Measurements from ENCODE around the gene PI4KA. TPM values are rescaled to one million over a fixed set of nuclear protein-coding genes. Genes with fewer than 3 reads are reported as not detected.

Gene PI4KA
- total RNA-seq, 1 experiment from 2014 or later = 71.6 TPM

- intact Hi-C loops (cut with micrococcal nuclease; ENCODE audit: unreplicated experiment) = no loop called here
- ChIA-PET POLR2A (ENCODE audit: low non-redundant PET) (no interaction called here), CTCF (no interaction called here)
- no TSS peak for BruUV-seq (replicated peaks)
- Histone ChIP-seq H3K9me3 (ENCODE audit: low read depth, low read length, poor library complexity, severe bottlenecking) (no peaks in the 10 kb centered on the region), H3K27ac (ENCODE audit: low read depth, low read length, poor library complexity, severe bottlenecking) (no peak overlapping the region), H3K4me3 (ENCODE audit: low read depth, low read length, poor library complexity, severe bottlenecking) (no peak overlapping the region), H3K27me3 (replicated peaks; ENCODE audit: insufficient read depth, low read depth, low read length, poor library complexity) (no peaks in the 10 kb centered on the region), H3K4me1 (ENCODE audit: insufficient read depth, low read length, poor library complexity, severe bottlenecking) (no peaks in the 10 kb centered on the region), H3K36me3 (ENCODE audit: insufficient read depth, low read length, poor library complexity, severe bottlenecking) (peaks cover 7% of the 10 kb centered on the region)
- no peak for TF ChIP-seq EZH2 (IDR thresholded peaks at IDR 0.05; ENCODE audit: borderline replicate concordance, low read depth, low read length, poor library complexity, severe bottlenecking)
- no peak for TF ChIP-seq CTCF (conservative IDR thresholded peaks at IDR 0.05; ENCODE audit: low read depth, low read length)
- no peak for DNase-seq (ENCODE audit: low spot score)
These were observed 7.3 kb upstream of the PI4KA start for GRCh38 chr22:20865875-20866445.

- intact Hi-C loops (cut with micrococcal nuclease; ENCODE audit: unreplicated experiment) = no loop called here
- H3K4me3 ChIP-seq (ENCODE audit: low read depth, low read length, poor library complexity, severe bottlenecking) = no peak overlapping the region
- no peaks in the 10 kb centered on the region for H3K4me1 ChIP-seq (ENCODE audit: insufficient read depth, low read length, poor library complexity, severe bottlenecking)
- CTCF ChIA-PET = interaction anchor here (0.6 kb wide), 1 partner anchor 944 kb away, joined by 5 read pairs; no protein-coding TSS in a partner anchor
- peaks cover under 1% of the 10 kb centered on the region for H3K36me3 ChIP-seq (ENCODE audit: insufficient read depth, low read length, poor library complexity, severe bottlenecking)
- H3K9me3 ChIP-seq (ENCODE audit: low read depth, low read length, poor library complexity, severe bottlenecking) = no peaks in the 10 kb centered on the region
- H3K27me3 ChIP-seq (replicated peaks; ENCODE audit: insufficient read depth, low read depth, low read length, poor library complexity) = no peaks in the 10 kb centered on the region
- BruUV-seq (replicated peaks) = no TSS peak
- H3K27ac ChIP-seq (ENCODE audit: low read depth, low read length, poor library complexity, severe bottlenecking) = no peak overlapping the region
- POLR2A ChIA-PET (ENCODE audit: low non-redundant PET) = no interaction called here
- TF ChIP-seq EZH2 (IDR thresholded peaks at IDR 0.05; ENCODE audit: borderline replicate concordance, low read depth, low read length, poor library complexity, severe bottlenecking) = no peak
- TF ChIP-seq CTCF (conservative IDR thresholded peaks at IDR 0.05; ENCODE audit: low read depth, low read length) = no peak
- DNase-seq (ENCODE audit: low spot score) = no peak
These were observed 6.7 kb upstream of the PI4KA start for GRCh38 chr22:20865331-20865730.

- Histone ChIP-seq H3K4me1 (ENCODE audit: insufficient read depth, low read length, poor library complexity, severe bottlenecking) (no peaks in the 10 kb centered on the region), H3K36me3 (ENCODE audit: insufficient read depth, low read length, poor library complexity, severe bottlenecking) (no peaks in the 10 kb centered on the region), H3K9me3 (ENCODE audit: low read depth, low read length, poor library complexity, severe bottlenecking) (no peaks in the 10 kb centered on the region), H3K4me3 (ENCODE audit: low read depth, low read length, poor library complexity, severe bottlenecking) (no peak overlapping the region), H3K27ac (ENCODE audit: low read depth, low read length, poor library complexity, severe bottlenecking) (no peak overlapping the region), H3K27me3 (replicated peaks; ENCODE audit: insufficient read depth, low read depth, low read length, poor library complexity) (no peaks in the 10 kb centered on the region)
- BruUV-seq (replicated peaks) = no TSS peak
- no peak for DNase-seq (ENCODE audit: low spot score)
- intact Hi-C loops (cut with micrococcal nuclease; ENCODE audit: unreplicated experiment) = no loop called here
- TF ChIP-seq CTCF (conservative IDR thresholded peaks at IDR 0.05; ENCODE audit: low read depth, low read length) (no peak), EZH2 (IDR thresholded peaks at IDR 0.05; ENCODE audit: borderline replicate concordance, low read depth, low read length, poor library complexity, severe bottlenecking) (no peak)
- ChIA-PET POLR2A (ENCODE audit: low non-redundant PET) (interaction anchor here (0.6 kb wide), 1 partner anchor 90 kb away, joined by 4 read pairs; no protein-coding TSS in a partner anchor), CTCF (no interaction called here)
These were observed 5.7 kb upstream of the PI4KA start for GRCh38 chr22:20864186-20864908.
